ENCODE results near the gene NAV3.
"Not testable (repeated sequence)": the region's sequence is repeated elsewhere in the genome, so short reads cannot be mapped to it uniquely, and the experiment has no call there.

The NAV3 gene

GRCh38 chr12:78060186-78060585, 229.5 kb downstream of the NAV3 start:
- DNase-seq, result no peak

- DNase-seq, result no peak
Observed at GRCh38 chr12:78062786-78063185, 232.1 kb downstream of the NAV3 start.

- no peak for DNase-seq
Observed at GRCh38 chr12:78081590-78082314, 251.1 kb downstream of the NAV3 start.

GRCh38 chr12:78085542-78086182, 255.0 kb downstream of the NAV3 start:
- DNase-seq, result no peak

GRCh38 chr12:78086553-78087362, 256.1 kb downstream of the NAV3 start:
- no peak for DNase-seq

- DNase-seq, result no peak
Observed at GRCh38 chr12:78087363-78087675, 256.6 kb downstream of the NAV3 start.

- DNase-seq, result no peak
Observed at GRCh38 chr12:78088391-78088832, 257.7 kb downstream of the NAV3 start.

GRCh38 chr12:78090266-78090665, 259.6 kb downstream of the NAV3 start:
- no peak for DNase-seq

GRCh38 chr12:78095623-78096022, 264.9 kb downstream of the NAV3 start:
- DNase-seq, result no peak

GRCh38 chr12:78096909-78097597, 266.4 kb downstream of the NAV3 start:
- DNase-seq, result no peak

GRCh38 chr12:78099806-78100205, 269.1 kb downstream of the NAV3 start:
- DNase-seq, result no peak

GRCh38 chr12:78101113-78101876, 270.6 kb downstream of the NAV3 start:
- DNase-seq, result no peak

GRCh38 chr12:78101946-78102635, 271.4 kb downstream of the NAV3 start:
- DNase-seq, result no peak

- DNase-seq, result not testable (repeated sequence)
Observed at GRCh38 chr12:78102801-78103200, 272.1 kb downstream of the NAV3 start.

- no peak for DNase-seq
Observed at GRCh38 chr12:78115889-78116288, 285.2 kb downstream of the NAV3 start.

GRCh38 chr12:78118036-78118435, 287.3 kb downstream of the NAV3 start:
- no peak for DNase-seq

GRCh38 chr12:78118486-78118885, 287.8 kb downstream of the NAV3 start:
- no peak for DNase-seq

- no peak for DNase-seq
Observed at GRCh38 chr12:78119351-78119918, 288.7 kb downstream of the NAV3 start.

GRCh38 chr12:78120306-78120705, 289.6 kb downstream of the NAV3 start:
- no peak for DNase-seq

- DNase-seq, result no peak
Observed at GRCh38 chr12:78120866-78121560, 290.3 kb downstream of the NAV3 start.

All from activated CD8-positive, alpha-beta memory T cell treated with anti-CD3 and anti-CD28 coated beads, Interleukin-2, amount 50 U/mL, for 4 hours (primary cell).